Dedifferentiated amniotic fluid mesenchymal stem cell (primary cell): ENCODE data around the gene PLET1.
A peak's percentile ranks its signal among the peaks of the same experiment; 100 is the strongest.

Source experiments
- DNase-seq: peaks from one replicate; pipeline ENCODE4 v3.0.0-alpha.2; 2016; ENCODE audit errors: extremely low spot score

PLET1 gene

DNA sequence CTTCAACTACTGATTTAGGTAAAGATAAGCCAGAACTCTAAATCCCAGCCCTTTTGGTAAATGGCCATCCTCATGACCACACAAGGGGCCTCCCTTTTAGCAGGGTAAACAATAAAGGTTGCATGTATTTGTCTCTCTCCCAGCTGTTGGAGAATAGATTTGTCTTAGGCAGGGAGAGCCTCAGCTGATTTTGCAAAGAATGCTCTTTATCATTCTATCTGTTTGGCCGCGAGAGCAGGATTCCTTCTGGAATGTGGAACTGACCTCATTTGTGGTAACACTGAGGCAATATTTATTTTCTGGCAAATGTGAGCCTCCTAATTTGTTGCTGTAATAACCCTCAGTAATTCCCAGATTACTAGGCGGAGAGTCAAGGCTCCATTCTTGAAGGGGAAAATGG, 19.2 kb downstream of the PLET1 start:
- peak; percentile 75 for DNase-seq

- DNase-seq = no peak
These were observed 22.6 kb downstream of the PLET1 start for GRCh38 chr11:112238041-112238440.

GRCh38 chr11:112237451-112237850, 23.2 kb downstream of the PLET1 start:
- DNase-seq = no peak

DNA sequence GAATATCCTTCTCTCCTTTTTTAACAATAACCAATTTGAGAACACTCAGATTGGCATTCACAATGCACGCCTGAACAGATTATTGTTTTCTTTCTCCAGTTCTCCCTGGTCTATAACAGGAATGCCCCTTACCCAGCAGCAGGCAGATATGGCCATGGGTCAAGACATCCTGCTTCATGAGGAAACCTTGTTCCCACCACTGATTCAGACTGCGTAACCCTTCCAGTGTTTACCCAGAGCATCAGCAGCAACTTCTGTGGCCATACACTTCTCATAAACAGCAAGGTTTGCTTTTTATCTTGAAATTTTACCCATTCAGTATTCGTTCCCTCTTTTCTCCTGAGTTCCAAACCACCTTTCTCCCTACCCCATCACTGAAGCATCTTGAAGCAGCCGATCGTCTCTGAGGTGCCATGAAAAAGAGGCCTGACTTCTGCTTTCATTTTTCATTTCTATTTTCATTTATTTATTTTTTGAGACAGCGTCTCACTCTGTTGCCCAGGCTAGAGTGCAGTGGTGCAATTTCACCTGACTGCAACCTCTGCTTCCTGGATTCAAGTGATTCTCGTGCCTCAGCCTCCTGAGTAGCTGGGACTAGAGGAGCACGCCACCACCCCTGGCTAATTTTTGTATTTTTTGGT, 24.8 kb downstream of the PLET1 start:
- DNase-seq = no peak

DNA sequence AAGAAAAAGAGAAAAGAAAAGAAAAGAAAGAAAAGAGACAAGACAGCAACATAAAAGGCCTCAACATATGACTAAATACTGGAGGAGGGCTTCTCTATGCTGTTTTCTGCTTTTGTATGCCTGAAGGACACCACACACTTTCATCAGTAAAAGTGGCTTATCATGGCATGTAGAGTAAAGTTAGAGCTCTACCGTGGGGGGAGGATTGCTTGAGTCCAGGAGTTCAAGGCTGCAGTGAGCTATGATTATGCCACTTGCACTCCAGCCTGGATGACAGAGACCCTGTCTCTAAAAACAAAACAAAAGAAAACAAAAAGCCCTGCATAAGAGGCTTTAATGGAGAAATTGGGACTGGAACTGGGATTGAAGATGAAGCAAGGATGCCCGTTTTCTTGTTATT, 28.7 kb downstream of the PLET1 start:
- DNase-seq = no peak

DNA sequence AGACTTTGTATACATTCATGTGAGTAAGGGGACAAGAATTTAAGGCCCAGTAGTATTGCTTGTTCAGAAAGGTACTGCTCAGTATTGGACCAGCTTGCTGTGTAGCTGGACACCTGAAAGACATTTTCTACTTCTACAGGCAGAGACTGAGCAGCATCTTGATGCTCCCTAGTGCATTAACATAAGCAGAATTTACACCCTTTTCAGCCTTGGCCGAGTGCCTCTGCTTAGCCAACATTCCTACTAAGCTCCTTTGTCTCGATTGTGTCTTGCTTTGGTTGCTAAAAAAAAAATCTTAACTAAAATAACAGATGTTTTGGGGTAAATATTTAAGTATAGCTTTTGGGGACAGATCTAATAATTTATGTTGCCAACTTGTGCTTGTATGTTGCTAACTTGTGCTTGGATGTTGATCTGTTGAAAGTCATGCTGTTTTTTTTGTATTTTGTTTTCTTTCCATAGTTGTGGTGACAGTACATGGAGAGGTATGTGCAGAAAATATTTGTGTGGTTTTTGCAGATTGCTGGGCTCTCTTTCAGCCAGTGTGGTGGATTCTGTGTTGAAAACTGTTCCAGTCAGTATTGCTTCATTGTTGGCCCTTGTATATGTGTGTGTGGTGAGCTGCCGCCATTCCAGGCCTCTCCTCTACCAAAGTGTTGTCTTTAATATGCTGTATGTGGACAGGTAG, 30.8 kb downstream of the PLET1 start:
- peak; percentile 69 for DNase-seq

DNA sequence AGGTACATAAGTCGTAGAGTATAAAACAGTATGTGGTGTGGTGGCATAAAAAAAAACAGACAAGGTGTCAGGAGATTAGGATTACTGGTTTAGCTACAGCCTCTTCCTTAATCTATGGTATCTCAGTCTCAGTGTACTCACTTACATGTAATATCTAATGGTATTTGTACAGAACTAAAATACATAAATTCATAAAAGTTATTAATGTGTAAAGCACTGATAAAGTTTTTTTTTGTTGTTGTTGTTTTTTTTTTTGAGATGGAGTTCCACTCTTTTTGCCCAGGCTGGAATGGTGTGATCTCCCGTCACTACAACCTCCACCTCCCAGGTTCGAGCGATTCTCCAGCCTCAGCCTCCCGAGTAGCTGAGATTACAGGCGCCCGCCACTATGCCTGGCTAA, 31.5 kb downstream of the PLET1 start:
- no peak for DNase-seq

DNA sequence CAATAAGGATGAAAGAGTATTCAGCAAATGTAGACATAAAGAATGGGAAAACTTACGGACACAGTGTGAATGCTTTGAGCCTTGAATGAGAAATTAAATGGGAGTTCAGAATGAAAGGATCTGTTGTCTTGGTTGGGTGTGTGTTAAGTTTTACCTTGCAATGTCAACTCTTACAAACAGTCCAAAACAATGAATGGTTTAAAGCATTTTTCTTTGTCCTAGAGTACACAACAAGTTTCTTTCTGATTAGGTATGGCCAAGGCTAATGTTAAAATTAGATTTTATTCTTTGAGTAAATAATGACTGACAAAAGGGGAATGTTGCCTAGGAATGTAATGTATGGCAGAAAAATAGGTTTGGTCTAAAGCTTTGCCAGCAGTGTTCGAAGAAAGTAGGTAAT, 32.0 kb downstream of the PLET1 start:
- DNase-seq = no peak

DNA sequence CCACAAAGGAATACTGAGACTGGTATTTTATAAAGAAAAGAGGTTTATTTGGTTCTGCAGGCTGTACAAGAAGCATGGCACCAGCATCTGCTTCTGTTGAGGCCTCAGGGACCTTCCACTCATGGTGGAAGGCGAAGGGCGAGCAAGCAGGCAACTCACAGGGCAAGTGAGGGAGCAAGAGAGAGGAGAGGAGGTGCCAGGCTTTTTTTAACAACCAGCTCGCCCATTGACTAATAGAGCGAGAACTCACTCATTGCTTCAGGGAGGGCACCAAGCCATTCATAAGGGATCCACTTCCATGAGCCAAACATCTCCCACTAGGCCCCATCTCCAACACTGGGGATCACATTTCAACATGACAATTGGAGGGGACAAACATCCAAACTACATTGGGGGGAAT, 33.2 kb downstream of the PLET1 start:
- peak; percentile 9 for DNase-seq

DNA sequence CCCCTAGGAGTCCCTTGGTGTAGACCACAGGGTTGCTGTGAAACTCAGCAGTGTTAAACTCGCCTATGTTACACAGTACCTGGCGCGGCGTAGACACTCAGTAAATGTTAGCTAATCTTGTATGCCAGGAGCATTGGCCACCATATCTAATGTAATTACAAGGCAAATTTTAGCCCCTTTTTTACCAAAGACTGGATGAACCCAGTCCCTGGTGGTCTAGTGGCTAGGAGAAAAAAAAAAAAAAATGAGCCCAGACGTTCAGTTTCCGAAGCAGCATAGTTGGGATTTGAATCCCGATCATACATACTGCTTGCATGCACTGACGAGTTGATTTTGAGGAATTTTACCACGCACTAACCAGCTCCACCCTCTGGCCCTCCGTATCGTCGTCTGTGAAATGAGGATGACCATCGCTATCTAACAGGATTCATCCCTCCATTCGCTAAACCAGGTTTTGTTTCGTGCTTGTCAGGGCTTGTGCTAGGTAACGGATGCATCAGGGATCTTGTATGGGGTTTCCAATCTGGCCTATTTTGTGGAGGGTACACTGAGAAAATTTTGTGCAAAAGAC, 33.7 kb downstream of the PLET1 start:
- DNase-seq = peak; percentile 11

DNA sequence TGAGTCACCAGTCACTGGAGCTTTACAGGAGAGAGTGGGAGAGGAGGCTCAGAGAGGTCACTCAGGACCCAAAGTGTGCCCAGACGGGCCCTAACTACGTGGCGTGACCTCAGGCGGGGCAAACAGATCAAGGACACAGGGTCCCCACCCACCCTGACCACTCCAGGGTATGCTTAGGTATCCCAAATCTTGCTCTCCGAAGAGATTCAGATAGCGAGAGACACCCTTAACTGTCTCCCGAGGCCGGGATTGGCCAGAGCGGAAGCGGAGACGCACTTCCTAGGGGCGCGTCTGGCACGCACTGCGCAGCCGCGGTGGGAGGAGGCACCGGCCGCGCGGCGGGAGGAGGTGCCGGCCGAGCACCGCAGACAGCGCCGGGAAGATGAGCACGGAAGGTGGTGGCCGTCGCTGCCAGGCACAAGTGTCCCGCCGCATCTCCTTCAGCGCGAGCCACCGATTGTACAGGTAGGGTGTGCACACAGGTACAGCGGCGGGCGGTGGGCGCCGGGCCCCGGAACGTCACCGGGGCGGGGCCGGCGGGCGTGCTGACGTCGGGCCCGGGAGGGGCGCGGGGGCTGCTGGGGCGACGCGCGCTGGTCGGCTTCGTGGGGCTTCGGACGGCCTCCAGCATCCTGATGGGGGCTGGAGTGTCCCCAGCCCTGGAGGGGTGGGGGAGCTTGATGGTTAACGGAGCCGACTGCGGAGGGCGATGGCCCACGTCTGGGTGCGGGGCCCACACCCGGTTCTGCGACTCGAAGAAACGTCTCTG, 34.4 kb downstream of the PLET1 start, which contains the start of gene PTS:
Gene PTS, plus strand, starts transcription at position 367 of the 769 bp plus-strand sequence. Its CDS starts 16 bp downstream, at position 383.
- peak; percentile 88 for DNase-seq

DNA sequence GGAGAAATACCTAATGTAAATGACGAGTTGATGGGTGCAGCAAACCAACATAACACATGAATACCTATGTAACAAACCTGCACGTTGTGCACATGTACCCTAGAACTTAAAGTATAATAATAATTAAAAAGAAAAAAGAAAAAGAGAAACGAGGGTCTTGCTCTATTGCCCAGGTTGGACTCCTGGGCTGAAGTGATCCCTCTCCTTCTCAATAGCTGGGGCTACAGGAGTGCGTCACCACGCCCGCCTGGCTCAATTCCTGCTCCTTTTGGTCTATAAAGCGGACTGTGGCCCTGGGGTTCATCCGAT, 35.0 kb downstream of the PLET1 start:
- no peak for DNase-seq

DNA sequence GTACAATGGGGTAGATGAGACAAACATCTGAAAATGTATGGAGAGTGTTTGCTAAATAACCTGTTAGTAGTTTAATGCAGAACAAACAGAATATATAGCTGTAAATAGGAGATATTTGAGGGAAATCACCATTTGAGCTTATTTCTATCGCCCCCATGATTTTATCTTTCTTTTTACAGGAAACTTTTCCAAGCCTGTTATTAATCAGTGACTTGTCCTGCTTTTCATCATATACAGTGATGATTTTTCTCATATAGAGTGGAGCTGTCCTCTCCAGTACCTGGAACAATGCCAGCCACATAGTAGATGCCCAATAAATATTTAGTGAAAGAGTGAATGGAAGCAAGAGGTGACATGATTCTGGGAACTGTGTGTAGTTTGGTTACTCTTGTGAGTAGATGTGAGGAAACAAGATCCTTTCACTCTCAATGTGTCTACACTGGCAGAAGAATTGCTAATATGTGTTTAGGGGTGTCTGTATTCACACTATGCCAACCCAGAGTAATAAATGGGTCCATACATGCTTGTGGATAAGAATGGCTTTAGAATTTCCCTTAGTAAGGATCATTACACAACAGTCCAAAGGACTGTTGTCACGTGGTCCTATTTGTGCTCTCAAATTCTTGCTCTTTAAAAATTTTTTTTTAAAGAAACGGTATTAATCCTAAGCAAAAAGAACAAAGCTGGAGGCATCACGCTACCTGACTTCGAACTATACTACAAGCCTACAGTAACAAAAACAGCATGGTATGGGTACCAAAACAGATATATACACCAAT, 36.7 kb downstream of the PLET1 start:
- no peak for DNase-seq

DNA sequence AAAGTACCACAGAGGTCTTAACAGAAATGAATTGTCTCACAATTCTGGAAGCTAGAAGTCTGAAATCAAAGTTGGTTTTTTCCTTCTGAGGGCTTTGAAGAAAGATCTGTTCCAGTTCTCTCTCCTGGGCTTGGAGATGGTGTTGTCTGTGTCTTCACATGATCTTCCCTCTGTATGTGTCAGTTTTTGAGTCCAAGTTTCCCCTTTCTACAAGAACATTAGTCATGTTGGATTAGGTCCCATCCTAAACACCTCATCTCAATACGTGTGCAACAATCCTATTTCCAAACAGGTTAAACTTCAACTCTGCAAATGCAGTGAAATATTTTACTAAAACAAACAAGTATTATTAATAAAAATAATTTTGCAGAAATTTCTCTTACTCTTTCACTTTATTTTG, 37.5 kb downstream of the PLET1 start:
- DNase-seq = no peak

GRCh38 chr11:112222303-112222702, 38.4 kb downstream of the PLET1 start:
- no peak for DNase-seq

- DNase-seq = no peak
These were observed 39.3 kb downstream of the PLET1 start for GRCh38 chr11:112221274-112221835.

DNA sequence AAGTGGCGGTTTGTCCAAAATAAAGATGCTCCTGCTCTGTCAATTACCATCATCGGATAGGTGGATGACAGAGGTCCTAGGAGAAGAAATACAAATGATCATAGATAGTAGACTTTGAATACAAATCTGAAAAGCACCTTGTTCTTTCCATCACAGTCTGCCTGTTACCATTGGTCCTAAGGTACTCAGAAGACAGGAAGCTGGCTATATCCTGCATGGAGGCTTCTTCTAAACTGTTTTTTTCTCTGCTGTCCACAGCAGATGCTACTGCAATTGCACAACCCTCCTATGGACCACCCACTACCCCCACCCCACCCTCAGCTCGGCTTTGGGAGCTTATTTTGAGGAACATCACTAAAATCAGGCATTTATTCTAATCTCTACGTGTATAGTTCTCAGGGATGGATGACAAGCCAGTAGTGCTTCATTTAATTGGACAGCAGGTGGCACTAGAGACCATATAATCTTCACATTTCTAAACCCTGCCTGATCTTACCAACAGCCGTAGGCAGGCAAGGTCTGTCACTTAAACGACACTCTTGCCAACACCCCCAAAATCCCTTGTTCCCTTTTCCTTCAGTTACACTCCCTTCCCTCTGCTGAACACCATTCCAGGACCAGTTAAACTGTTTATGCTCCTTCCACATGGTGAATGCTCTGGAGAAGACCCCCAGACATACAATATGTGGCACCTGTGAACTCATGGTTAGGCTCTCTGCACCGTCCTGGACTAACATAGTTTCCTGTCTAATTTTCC, 41.0 kb downstream of the PLET1 start:
- DNase-seq = peak; percentile 86

- peak; percentile 73 for DNase-seq
These were observed 44.0 kb downstream of the PLET1 start for GRCh38 chr11:112216561-112217105.

- no peak for DNase-seq
These were observed 45.0 kb downstream of the PLET1 start for GRCh38 chr11:112215621-112216020.

- DNase-seq = no peak
These were observed 46.9 kb downstream of the PLET1 start for GRCh38 chr11:112213753-112214152.
